K562 (cell line): ENCODE measurements around the gene PCED1B. TPM values are rescaled to one million over a fixed set of nuclear protein-coding genes. Genes with fewer than 3 reads are reported as not detected.
A peak's percentile ranks its signal among the peaks of the same experiment; 100 is the strongest.

Experiments used
- ATAC-seq: fragments of 200-7000 bp; cut with Tn5 transposase; 3 replicates; pipeline ENCODE4 v1.9.1; 2020; ENCODE audit warnings: moderate library complexity
- BruUV-seq: library from RNA; stranded (reverse); fragments of 400-500 nt; replicated peaks from 2 replicates; lab custom pipeline; 2021; lab: Mats Ljungman, UMichigan
- CTCF ChIA-PET: fragments of 300-600 bp; formaldehyde crosslinking; extraction: SDS; loops from one replicate; lab custom pipeline; 2021; ENCODE audit warnings: low intra/inter-chr PET ratio; lab: Yijun Ruan, JAX
- POLR2A ChIA-PET: fragments of 300-600, 350-650 bp; sonication (Branson Sonifier 250); formaldehyde crosslinking; extraction: SDS; loops from one replicate; lab custom pipeline; 2021; ENCODE audit warnings: antibody characterized with exemption, inconsistent platforms; lab: Yijun Ruan, JAX
- DNase-seq, 4 experiments: peaks; one replicate each; pipeline versions ENCODE4 v3.0.0 to v3.0.0-alpha.2; 2011 to 2018; ENCODE audit warnings: low spot score in 3 of 4, mixed read lengths in 3 of 4; ENCODE audit errors: extremely low read depth in 1 of 4
- FAIRE-seq: peaks from 2 replicates; lab custom pipeline; 2011; peaks lifted over from hg19 to GRCh38; lab: Jason Lieb, UNC
- H2AFZ ChIP-seq: 2 replicates; pipeline ENCODE4 v1.6.0; 2011; ENCODE audit warnings: low read depth, low read length, control low read depth, inconsistent platforms
- H3K27ac ChIP-seq: fragments of 200-600 bp; 3 replicates; pipeline ENCODE4 v1.8.0; 2011; ENCODE audit warnings: low read depth, mild to moderate bottlenecking, control low read depth, inconsistent platforms, low read length, moderate library complexity, mixed read lengths; ENCODE audit errors: extremely low read depth
- H3K27me3 ChIP-seq, 2 experiments: fragments of 300-600 bp in 1 of 2; 2 replicates in 1 of 2; 3 replicates in 1 of 2; pipeline versions ENCODE4 v1.6.0 to v1.8.0; 2011; ENCODE audit warnings: inconsistent platforms in 2 of 2, low read length in 2 of 2, mild to moderate bottlenecking in 1 of 2, mixed read lengths in 1 of 2, moderate library complexity in 1 of 2; ENCODE audit not compliant: control insufficient read depth in 2 of 2, insufficient read depth in 2 of 2
- H3K36me3 ChIP-seq: fragments of 300-600 bp; 3 replicates; pipeline ENCODE4 v1.8.0; 2011; ENCODE audit warnings: mild to moderate bottlenecking, low read length, inconsistent platforms; ENCODE audit not compliant: control insufficient read depth, insufficient read depth
- H3K4me1 ChIP-seq, 2 experiments: fragments of 200-600 bp in 1 of 2; replicated peaks in 1 of 2; 2 replicates in 1 of 2; 3 replicates in 1 of 2; pipeline versions ENCODE4 v1.5.1 to v1.8.0; 2011; ENCODE audit warnings: inconsistent platforms in 2 of 2, low read length in 2 of 2, mild to moderate bottlenecking in 1 of 2, mixed read lengths in 1 of 2, moderate library complexity in 1 of 2; ENCODE audit not compliant: control insufficient read depth in 2 of 2, insufficient read depth in 2 of 2
- H3K4me2 ChIP-seq: 2 replicates; pipeline ENCODE4 v1.6.1; 2011; ENCODE audit warnings: low read length, control low read depth, inconsistent platforms, mixed read lengths; ENCODE audit not compliant: insufficient read depth
- H3K4me3 ChIP-seq: fragments of 200-600 bp; sonication (generic), shearing (Covaris generic); 2 replicates; pipeline ENCODE4 v1.5.1; 2016; ENCODE audit warnings: control low read depth, inconsistent platforms
- H3K79me2 ChIP-seq: fragments of 200-600 bp; 3 replicates; pipeline ENCODE4 v1.8.0; 2011; ENCODE audit warnings: low read length, inconsistent platforms; ENCODE audit not compliant: control insufficient read depth, insufficient read depth
- H3K9ac ChIP-seq, 2 experiments: 2 replicates each; pipeline versions ENCODE4 v1.6.0 to v1.6.1; 2011; ENCODE audit warnings: low read depth in 2 of 2, low read length in 2 of 2, control low read depth in 1 of 2, inconsistent platforms in 1 of 2, mild to moderate bottlenecking in 1 of 2, mixed read lengths in 1 of 2; ENCODE audit not compliant: insufficient read depth in 1 of 2
- H3K9me1 ChIP-seq: one replicate; pipeline ENCODE4 v1.6.0; 2011; ENCODE audit warnings: inconsistent platforms, mild to moderate bottlenecking, low read length, moderate library complexity; ENCODE audit not compliant: control insufficient read depth, insufficient read depth
- H3K9me3 ChIP-seq: replicated peaks from 2 replicates; pipeline ENCODE4 v1.5.1; 2011; ENCODE audit warnings: low read depth, low read length, inconsistent platforms; ENCODE audit not compliant: control insufficient read depth, insufficient read depth
- H4K20me1 ChIP-seq: replicated peaks from 2 replicates; pipeline ENCODE4 v1.6.1; 2011; ENCODE audit warnings: low read length, inconsistent platforms, mixed read lengths; ENCODE audit not compliant: control insufficient read depth, insufficient read depth
- AFF1 ChIP-seq, 2 experiments: fragments of 450-650 bp; IDR thresholded peaks; 2 replicates each; pipeline ENCODE4 v1.6.1; 2018; ENCODE audit warnings: mild to moderate bottlenecking in 2 of 2, low read depth in 1 of 2; ENCODE audit not compliant: partially characterized antibody in 2 of 2
- ATF1 ChIP-seq, 2 experiments: fragments of 450-650 bp in 1 of 2; IDR thresholded peaks; 2 replicates each; pipeline ENCODE4 v1.6.1; 2016; ENCODE audit warnings: missing compliant biosample characterization in 1 of 2, missing genetic modification characterization in 1 of 2
- CBX2 ChIP-seq: fragments of 200-600 bp; sonication (generic); IDR thresholded peaks from one replicate; pipeline ENCODE4 v1.6.1; 2012; ENCODE audit warnings: mild to moderate bottlenecking, low read length, inconsistent platforms; ENCODE audit not compliant: insufficient read depth, poor library complexity, severe bottlenecking
- CC2D1A ChIP-seq: fragments of 450-650 bp; IDR thresholded peaks from 2 replicates; pipeline ENCODE4 v1.6.1; 2017; ENCODE audit warnings: mild to moderate bottlenecking
- CXXC5 ChIP-seq: fragments of 250-450 bp; sonication (Bioruptor Pico); IDR thresholded peaks from 2 replicates; pipeline ENCODE4 v1.8.0; 2022; ENCODE audit warnings: inconsistent platforms, mild to moderate bottlenecking, moderate library complexity
- EHMT2 ChIP-seq: fragments of 450-650 bp; IDR thresholded peaks from 2 replicates; pipeline ENCODE4 v1.6.1; 2018; ENCODE audit warnings: antibody characterized with exemption
- HMBOX1 ChIP-seq: sonication (generic); IDR thresholded peaks from 2 replicates; pipeline ENCODE4 v1.6.1; 2016
- HMG20B ChIP-seq: fragments of 250-450 bp; sonication (Bioruptor Pico); IDR thresholded peaks from 2 replicates; pipeline ENCODE4 v1.5.0; 2021; ENCODE audit warnings: mild to moderate bottlenecking
- JUNB ChIP-seq: fragments of 450-650 bp; formaldehyde crosslinking; conservative IDR thresholded peaks from 2 replicates; pipeline ENCODE4 v1.4.0; 2020; ENCODE audit warnings: mild to moderate bottlenecking
- JUND ChIP-seq, 2 experiments: IDR thresholded peaks; 2 replicates in 1 of 2; 3 replicates in 1 of 2; pipeline ENCODE4 v1.6.1; 2011; ENCODE audit warnings: borderline replicate concordance in 2 of 2, low read depth in 2 of 2, low read length in 2 of 2, improper control_type of control experiment in 1 of 2, missing biosample characterization in 1 of 2, missing genetic modification characterization in 1 of 2, missing genetic modification reagents in 1 of 2
- LARP7 ChIP-seq: fragments of 450-650 bp; IDR thresholded peaks from 2 replicates; pipeline ENCODE4 v1.6.1; 2016
- SMARCB1 ChIP-seq: IDR thresholded peaks from 2 replicates; pipeline ENCODE4 v1.6.1; 2011; ENCODE audit warnings: improper control_type of control experiment, low read depth; ENCODE audit not compliant: insufficient read length
- TFAP4 ChIP-seq: sonication (generic); formaldehyde crosslinking; IDR thresholded peaks from 2 replicates; pipeline ENCODE4 v1.8.0; 2022; ENCODE audit warnings: missing genetic modification reagents, mild to moderate bottlenecking, moderate library complexity, borderline replicate concordance
- TGIF2 ChIP-seq: sonication (generic); formaldehyde crosslinking; IDR thresholded peaks from 2 replicates; pipeline ENCODE4 v1.8.1; 2022; ENCODE audit warnings: mild to moderate bottlenecking, missing genetic modification reagents, moderate library complexity
- ZNF175 ChIP-seq: fragments of 200-800 bp; sonication (Bioruptor generic); IDR thresholded peaks from 2 replicates; pipeline ENCODE4 v1.6.1; 2016; ENCODE audit warnings: low read depth, mild to moderate bottlenecking, missing genetic modification characterization, missing compliant biosample characterization
- ZNF24 ChIP-seq: fragments of 450-650 bp; IDR thresholded peaks from 2 replicates; pipeline ENCODE4 v1.6.1; 2016
- ZNF830 ChIP-seq: fragments of 250-450 bp; sonication (Bioruptor Pico); IDR thresholded peaks from 2 replicates; pipeline ENCODE4 v1.5.0; 2021; ENCODE audit warnings: mild to moderate bottlenecking
- WGBS: fragments of 100-300 bp; shearing (Covaris generic); methylation state at CpG from one replicate; pipeline ENCODE4 v1.1.6; 2016; ENCODE audit warnings: low coverage, mixed read lengths; ENCODE audit not compliant: insufficient coverage; ENCODE audit errors: missing lambda C conversion rate; 5-methylcytosine and 5-hydroxymethylcytosine counted together
- in situ Hi-C: fragments of 300-500 bp; cut with MboI; formaldehyde crosslinking; loops from 4 replicates; pipeline ENCODE4 v1.15.0; 2018; ENCODE audit warnings: inconsistent platforms, mixed read lengths
- intact Hi-C: fragments of 100-400 bp; cut with micrococcal nuclease; formaldehyde crosslinking; loops from 2 replicates; pipeline ENCODE4 v1.14.2; 2022
- polyA plus RNA-seq, 8 experiments: library from polyadenylated mRNA; depleted of rRNA in 4 of 8; stranded (reverse) in 5 of 8; unstranded in 3 of 8; fragments of >200 nt; fragmentation: Nextera tagmentation in 2 of 8; fragmentation: Illumina TruSeq in 1 of 8; extraction: Ambion mirVana in 2 of 8; extraction: Trizol in 1 of 8; gene quantifications; 2 replicates each; pipeline versions ENCODE4 v1.2.1 to v1.2.3, GENCODE V29; 2011 to 2014; ENCODE audit warnings: inconsistent platforms in 1 of 8, missing spikeins in 1 of 8
- total RNA-seq, 7 experiments: library from RNA; depleted of rRNA in 6 of 7; stranded (reverse); fragments of >200 nt in 6 of 7; fragmentation: Illumina TruSeq in 2 of 7; extraction: Trizol in 2 of 7; gene quantifications; 2 replicates each; pipeline versions ENCODE4 v1.2.1 to v1.2.3, GENCODE V29; 2011 to 2021; ENCODE audit warnings: low replicate concordance in 1 of 7

PCED1B gene
- total and polyA plus RNA-seq, 9 of the 15 experiments (the other 6 are each of a cell fraction or from before 2014, with no cell fraction given) = 1.2 to 9.3 (median 2.5) TPM

DNA sequence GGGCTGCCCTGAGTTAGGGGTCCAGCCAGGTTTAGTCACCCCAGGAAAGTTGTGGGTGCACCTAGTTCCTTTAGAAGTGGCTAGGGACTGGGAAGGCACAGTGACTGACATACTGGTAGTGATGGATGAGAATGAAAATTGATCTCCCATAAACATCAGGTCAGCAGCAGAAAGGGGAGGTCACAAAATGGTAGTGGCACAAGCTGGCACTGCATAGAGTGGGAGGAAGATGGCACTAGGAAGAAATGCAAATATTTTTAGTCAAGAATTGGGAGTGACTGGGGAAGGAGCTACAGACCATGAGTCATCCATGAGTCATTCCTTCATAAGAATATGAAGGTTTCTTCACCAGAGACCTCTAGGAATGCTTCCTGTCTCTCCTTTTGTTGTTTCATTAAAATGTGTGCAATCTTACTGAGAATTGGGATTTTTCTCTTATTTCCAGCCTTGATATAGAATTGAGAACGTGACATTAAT is 198.6 kb downstream of the PCED1B start:
- in situ Hi-C loops (no loop called here), intact Hi-C loops (no loop called here)
- H3K4me1 ChIP-seq = peaks cover 21 to 57% of the 10 kb centered on the region in 2 experiments
- peak; percentile 71 for ATAC-seq
- peak overlapping the region; percentile 28 for H3K4me2 ChIP-seq
- H3K79me2 ChIP-seq = no peaks in the 10 kb centered on the region
- no peaks in the 10 kb centered on the region for H3K9me3 ChIP-seq
- BruUV-seq = no TSS peak
- H4K20me1 ChIP-seq = no peaks in the 10 kb centered on the region
- peak overlapping the region; percentile 91 for H2AFZ ChIP-seq
- peak; percentile 70 to 81 (median 76) for DNase-seq
- ChIA-PET POLR2A (interaction anchor here (0.8 to 1.0 kb wide), 3 partner anchors 9 to 225 kb away, joined by 3 read pairs; no protein-coding TSS in a partner anchor), CTCF (no interaction called here)
- peak overlapping the region; percentile 87 for H3K27ac ChIP-seq
- H3K9ac ChIP-seq = peak overlapping the region in 1 of 2 experiments; percentile 15; a peak in 1 of 4 replicates
- FAIRE-seq = peak; percentile 68
- no peaks in the 10 kb centered on the region for H3K9me1 ChIP-seq
- H3K27me3 ChIP-seq = no peaks in the 10 kb centered on the region
- WGBS = 0% methylated on average over 1 of the region's 1 CpG
- no peak overlapping the region for H3K4me3 ChIP-seq
- no peaks in the 10 kb centered on the region for H3K36me3 ChIP-seq
- TF ChIP-seq CXXC5 (CRISPR knock-in tag) = peak; percentile 43; the same call in 1 of the 2 replicates
- TF ChIP-seq ZNF24 = peak; percentile 84
- peak; percentile 82 for TF ChIP-seq SMARCB1
- TF ChIP-seq EHMT2 = peak; percentile 88
- TF ChIP-seq CBX2 = no peak
- peak; percentile 100 for TF ChIP-seq JUND (IDR thresholded peaks at IDR 0.05; ENCODE audit: borderline replicate concordance, low read depth, low read length)
- TF ChIP-seq JUND (tag; IDR thresholded peaks at IDR 0.05; ENCODE audit: borderline replicate concordance, low read depth, low read length) = peak; percentile 100
- TF ChIP-seq ATF1 (CRISPR knock-in tag; IDR thresholded peaks at IDR 0.05) = no peak
- peak; percentile 30; the same call in 1 of the 2 replicates for TF ChIP-seq ATF1 (tag; IDR thresholded peaks at IDR 0.05)
- 0 out of 2 replicates have a peak, but pooled peaks have one; percentile 15 for TF ChIP-seq HMBOX1
- TF ChIP-seq ZNF175 (CRISPR knock-in tag) = peak; percentile 63; the same call in 1 of the 2 replicates
- TF ChIP-seq JUNB (CRISPR knock-in tag) = peak; percentile 96
- TF ChIP-seq LARP7 = no peak
- no peak for TF ChIP-seq TFAP4 (CRISPR knock-in tag)
- no peak for TF ChIP-seq CC2D1A
- TF ChIP-seq TGIF2 (CRISPR knock-in tag) = no peak
- no peak for TF ChIP-seq HMG20B
- TF ChIP-seq AFF1 (IDR thresholded peaks at IDR 0.05; ENCODE audit: low read depth in 1 of 2, partially characterized antibody in 2 of 2) = peak in 1 of 2 experiments; percentile 23
- no peak for TF ChIP-seq ZNF830 (CRISPR knock-in tag)
